Measurements from ENCODE around the gene LAYN.
A peak's percentile ranks its signal among the peaks of the same experiment; 100 is the strongest.

Gene LAYN

GRCh38 chr11:111515591-111515990 is 24.9 kb upstream of the LAYN start:
- H3K36me3 ChIP-seq (ENCODE audit: low read depth): no peaks in the 10 kb centered on the region
- H3K9me3 ChIP-seq (ENCODE audit: severe bottlenecking): no peaks in the 10 kb centered on the region
- no peak overlapping the region for H3K27ac ChIP-seq (ENCODE audit: poor library complexity, severe bottlenecking)
- ATAC-seq (ENCODE audit: low read depth) (no peak), DNase-seq (ENCODE audit: low spot score) (no peak)
- no peak overlapping the region for H3K4me3 ChIP-seq (ENCODE audit: severe bottlenecking)
- no peaks in the 10 kb centered on the region for H3K27me3 ChIP-seq (ENCODE audit: insufficient read depth, poor library complexity, severe bottlenecking)
- peaks cover 13% of the 10 kb centered on the region for H3K4me1 ChIP-seq (ENCODE audit: insufficient read depth, poor library complexity, severe bottlenecking)
- TF ChIP-seq CTCF (IDR thresholded peaks at IDR 0.05; ENCODE audit: poor library complexity, severe bottlenecking): no peak

- TF ChIP-seq CTCF (IDR thresholded peaks at IDR 0.05; ENCODE audit: poor library complexity, severe bottlenecking): no peak
- H3K27me3 ChIP-seq (ENCODE audit: insufficient read depth, poor library complexity, severe bottlenecking): no peaks in the 10 kb centered on the region
Measured at GRCh38 chr11:111518668-111519067, 21.9 kb upstream of the LAYN start.

GRCh38 chr11:111520560-111520959 is 20.0 kb upstream of the LAYN start:
- no peak for TF ChIP-seq CTCF (IDR thresholded peaks at IDR 0.05; ENCODE audit: poor library complexity, severe bottlenecking)
- no peaks in the 10 kb centered on the region for H3K27me3 ChIP-seq (ENCODE audit: insufficient read depth, poor library complexity, severe bottlenecking)
- ATAC-seq (ENCODE audit: low read depth): peak; percentile 57; the same call in 2 of the 3 replicates
- peaks cover 25% of the 10 kb centered on the region for H3K4me1 ChIP-seq (ENCODE audit: insufficient read depth, poor library complexity, severe bottlenecking)
- no peak overlapping the region for H3K27ac ChIP-seq (ENCODE audit: poor library complexity, severe bottlenecking)
- no peak for DNase-seq (ENCODE audit: low spot score)
- H3K4me3 ChIP-seq (ENCODE audit: severe bottlenecking): no peak overlapping the region
- H3K36me3 ChIP-seq (ENCODE audit: low read depth): no peaks in the 10 kb centered on the region
- H3K9me3 ChIP-seq (ENCODE audit: severe bottlenecking): no peaks in the 10 kb centered on the region

More at GRCh38 chr11:111518668-111519067, 21.9 kb upstream of the LAYN start:
- no peak overlapping the region for H3K27ac ChIP-seq (ENCODE audit: poor library complexity, severe bottlenecking)
- H3K36me3 ChIP-seq (ENCODE audit: low read depth): no peaks in the 10 kb centered on the region
- DNase-seq (ENCODE audit: low spot score) (no peak), ATAC-seq (ENCODE audit: low read depth) (no peak)
- no peak overlapping the region for H3K4me3 ChIP-seq (ENCODE audit: severe bottlenecking)
- peaks cover 14% of the 10 kb centered on the region for H3K4me1 ChIP-seq (ENCODE audit: insufficient read depth, poor library complexity, severe bottlenecking)
- no peaks in the 10 kb centered on the region for H3K9me3 ChIP-seq (ENCODE audit: severe bottlenecking)

- H3K9me3 ChIP-seq (ENCODE audit: severe bottlenecking): no peaks in the 10 kb centered on the region
- no peak overlapping the region for H3K27ac ChIP-seq (ENCODE audit: poor library complexity, severe bottlenecking)
- DNase-seq (ENCODE audit: low spot score) (no peak), ATAC-seq (ENCODE audit: low read depth) (no peak)
- no peak overlapping the region for H3K4me3 ChIP-seq (ENCODE audit: severe bottlenecking)
- H3K36me3 ChIP-seq (ENCODE audit: low read depth): no peaks in the 10 kb centered on the region
- TF ChIP-seq CTCF (IDR thresholded peaks at IDR 0.05; ENCODE audit: poor library complexity, severe bottlenecking): no peak
- H3K27me3 ChIP-seq (ENCODE audit: insufficient read depth, poor library complexity, severe bottlenecking): no peaks in the 10 kb centered on the region
- H3K4me1 ChIP-seq (ENCODE audit: insufficient read depth, poor library complexity, severe bottlenecking): peaks cover 30% of the 10 kb centered on the region
Measured at GRCh38 chr11:111521135-111521534, 19.4 kb upstream of the LAYN start.

GRCh38 chr11:111522426-111522825 is 18.1 kb upstream of the LAYN start:
- TF ChIP-seq CTCF (IDR thresholded peaks at IDR 0.05; ENCODE audit: poor library complexity, severe bottlenecking): no peak
- Histone ChIP-seq H3K4me3 (ENCODE audit: severe bottlenecking) (no peak overlapping the region), H3K4me1 (ENCODE audit: insufficient read depth, poor library complexity, severe bottlenecking) (peaks cover 43% of the 10 kb centered on the region), H3K27ac (ENCODE audit: poor library complexity, severe bottlenecking) (no peak overlapping the region), H3K9me3 (ENCODE audit: severe bottlenecking) (no peaks in the 10 kb centered on the region), H3K36me3 (ENCODE audit: low read depth) (no peaks in the 10 kb centered on the region), H3K27me3 (ENCODE audit: insufficient read depth, poor library complexity, severe bottlenecking) (no peaks in the 10 kb centered on the region)
- DNase-seq (ENCODE audit: low spot score) (no peak), ATAC-seq (ENCODE audit: low read depth) (no peak)
